Astrocyte (in vitro differentiated cells and primary cell): ENCODE measurements around the gene FAM110D. TPM values are rescaled to one million over a fixed set of nuclear protein-coding genes. Genes with fewer than 3 reads are reported as not detected.
A peak's percentile ranks its signal among the peaks of the same experiment; 100 is the strongest.

Source experiments
- DNase-seq: peaks from one replicate; pipeline ENCODE4 v3.0.0-alpha.2; 2010; ENCODE audit warnings: low read depth
- FAIRE-seq: peaks from 2 replicates; lab custom pipeline; 2011; peaks lifted over from hg19 to GRCh38; lab: Jason Lieb, UNC
- H2AFZ ChIP-seq: 2 replicates; pipeline ENCODE4 v1.6.0; 2012; ENCODE audit warnings: low read depth, low read length, inconsistent platforms
- H3K27ac ChIP-seq: 2 replicates; pipeline ENCODE4 v1.5.1; 2011; ENCODE audit warnings: low read depth, low read length, inconsistent platforms
- H3K27me3 ChIP-seq: 2 replicates; pipeline ENCODE4 v1.6.0; 2011; ENCODE audit warnings: low read length, inconsistent platforms; ENCODE audit not compliant: insufficient read depth
- H3K36me3 ChIP-seq: 2 replicates; pipeline ENCODE4 v1.5.1; 2011; ENCODE audit warnings: low read length, inconsistent platforms; ENCODE audit not compliant: insufficient read depth
- H3K4me1 ChIP-seq: 2 replicates; pipeline ENCODE4 v1.5.1; 2011; ENCODE audit warnings: low read length, inconsistent platforms; ENCODE audit not compliant: insufficient read depth
- H3K4me2 ChIP-seq: 2 replicates; pipeline ENCODE4 v1.6.0; 2012; ENCODE audit warnings: low read length, inconsistent platforms
- H3K4me3 ChIP-seq: 2 replicates; pipeline ENCODE4 v1.5.1; 2011; ENCODE audit warnings: low read depth, mild to moderate bottlenecking, low read length, inconsistent platforms; ENCODE audit not compliant: insufficient read depth
- H3K79me2 ChIP-seq: 2 replicates; pipeline ENCODE4 v1.6.0; 2012; ENCODE audit warnings: mild to moderate bottlenecking, low read length, inconsistent platforms; ENCODE audit not compliant: insufficient read depth
- H3K9ac ChIP-seq: 2 replicates; pipeline ENCODE4 v1.6.0; 2012; ENCODE audit warnings: mild to moderate bottlenecking, low read length, inconsistent platforms
- H3K9me3 ChIP-seq: 2 replicates; pipeline ENCODE4 v1.5.1; 2012; ENCODE audit warnings: low read depth, mild to moderate bottlenecking, low read length, inconsistent platforms; ENCODE audit not compliant: insufficient read depth
- H4K20me1 ChIP-seq: 2 replicates; pipeline ENCODE4 v1.6.0; 2012; ENCODE audit warnings: low read length, inconsistent platforms; ENCODE audit not compliant: insufficient read depth
- H3K27ac Mint-ChIP-seq: one replicate; pipeline ENCODE4 v1.8.0; 2021; ENCODE audit warnings: mild to moderate bottlenecking, mixed read lengths; ENCODE audit not compliant: unreplicated experiment
- H3K27me3 Mint-ChIP-seq: one replicate; pipeline ENCODE4 v1.8.0; 2021; ENCODE audit warnings: low read depth, mixed read lengths; ENCODE audit not compliant: unreplicated experiment
- H3K36me3 Mint-ChIP-seq: one replicate; pipeline ENCODE4 v1.8.0; 2021; ENCODE audit warnings: low read depth, mixed read lengths; ENCODE audit not compliant: unreplicated experiment
- H3K4me1 Mint-ChIP-seq: one replicate; pipeline ENCODE4 v1.8.0; 2021; ENCODE audit warnings: low read depth, mixed read lengths; ENCODE audit not compliant: unreplicated experiment
- H3K4me3 Mint-ChIP-seq: one replicate; pipeline ENCODE4 v1.8.0; 2021; ENCODE audit warnings: mild to moderate bottlenecking, moderate library complexity, mixed read lengths; ENCODE audit not compliant: unreplicated experiment
- H3K9me3 Mint-ChIP-seq: one replicate; pipeline ENCODE4 v1.8.0; 2021; ENCODE audit warnings: mild to moderate bottlenecking, mixed read lengths; ENCODE audit not compliant: unreplicated experiment
- CTCF ChIP-seq: IDR thresholded peaks from 2 replicates; pipeline ENCODE4 v1.5.1; 2011; ENCODE audit warnings: low read depth, mild to moderate bottlenecking, inconsistent platforms, low read length, moderate library complexity; ENCODE audit not compliant: insufficient read depth
- EZH2 ChIP-seq: IDR thresholded peaks from 2 replicates; pipeline ENCODE4 v1.6.1; 2012; ENCODE audit warnings: mild to moderate bottlenecking, low read length, inconsistent platforms; ENCODE audit not compliant: insufficient read depth
- total RNA-seq: library from RNA; stranded (reverse); gene quantifications from 2 replicates; pipeline ENCODE4 v1.2.1, GENCODE V29; 2021

The FAM110D gene
- total RNA-seq, 1 donor from 2014 or later: 0.70 TPM

DNA sequence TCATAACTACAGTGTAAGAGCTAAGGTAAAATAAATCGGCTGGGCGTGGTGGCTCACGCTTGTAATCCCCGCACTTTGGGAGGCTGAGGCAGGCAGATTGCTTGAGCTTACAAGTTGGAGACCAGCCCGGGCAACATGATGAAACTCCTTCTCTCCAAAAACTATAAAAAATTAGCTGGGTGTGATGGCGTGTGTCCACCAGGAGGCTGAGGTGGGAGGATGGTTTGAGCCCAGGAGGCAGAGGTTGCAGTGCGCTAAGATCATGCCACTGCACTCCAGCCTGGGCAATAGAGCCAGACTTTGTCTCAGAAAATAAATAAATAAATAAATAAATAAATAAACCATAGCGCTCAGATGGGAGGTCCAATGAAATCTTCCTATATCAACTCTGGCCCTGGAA is 16.7 kb upstream of the FAM110D start:
- Histone ChIP-seq H4K20me1 (no peaks in the 10 kb centered on the region), H3K4me1 (no peaks in the 10 kb centered on the region), H3K36me3 (no peaks in the 10 kb centered on the region), H3K9me3 (no peaks in the 10 kb centered on the region), H3K4me2 (no peak overlapping the region), H2AFZ (no peak overlapping the region), H3K9ac (no peak overlapping the region), H3K4me3 (no peak overlapping the region), H3K27ac (no peak overlapping the region), H3K27me3 (peaks cover 2% of the 10 kb centered on the region), H3K79me2 (no peaks in the 10 kb centered on the region)
- TF ChIP-seq CTCF (no peak), EZH2 (no peak)
- Mint-ChIP-seq H3K27ac (no peak overlapping the region), H3K36me3 (no peaks in the 10 kb centered on the region), H3K4me1 (no peaks in the 10 kb centered on the region), H3K4me3 (no peak overlapping the region), H3K27me3 (peaks cover 29% of the 10 kb centered on the region), H3K9me3 (no peaks in the 10 kb centered on the region)
- DNase-seq (no peak), FAIRE-seq (no peak)

GRCh38 chr1:26145041-26145959 is 13.6 kb upstream of the FAM110D start:
- Histone ChIP-seq H3K36me3 (no peaks in the 10 kb centered on the region), H3K27me3 (peaks cover 5% of the 10 kb centered on the region), H3K79me2 (no peaks in the 10 kb centered on the region), H3K4me2 (no peak overlapping the region), H4K20me1 (no peaks in the 10 kb centered on the region), H3K9ac (no peak overlapping the region), H2AFZ (peak overlapping the region; percentile 29), H3K4me1 (no peaks in the 10 kb centered on the region), H3K9me3 (no peaks in the 10 kb centered on the region), H3K4me3 (no peak overlapping the region), H3K27ac (no peak overlapping the region)
- FAIRE-seq (peak; percentile 87), DNase-seq (peak; percentile 53)
- Mint-ChIP-seq H3K27me3 (peaks cover 59% of the 10 kb centered on the region), H3K4me3 (no peak overlapping the region), H3K27ac (no peak overlapping the region), H3K36me3 (no peaks in the 10 kb centered on the region), H3K4me1 (no peaks in the 10 kb centered on the region), H3K9me3 (peaks cover 5% of the 10 kb centered on the region)
- TF ChIP-seq EZH2 (no peak), CTCF (peak; percentile 71)

DNA sequence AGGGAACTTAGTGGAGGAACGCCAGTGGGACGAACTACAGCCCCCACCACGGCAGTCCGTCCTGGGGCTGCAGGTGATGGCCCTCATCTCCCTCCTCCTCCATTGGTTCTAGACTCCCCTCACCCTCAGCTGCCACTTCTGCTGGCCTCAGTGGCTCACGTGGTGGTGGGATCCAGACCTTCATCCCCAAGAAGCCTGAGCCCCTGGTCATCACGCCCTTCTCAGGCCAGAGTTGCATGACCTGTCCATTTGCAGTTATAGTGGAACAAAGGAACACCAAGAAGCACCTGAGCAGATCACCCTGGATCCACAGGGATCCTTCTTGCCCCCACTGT is 13.0 kb upstream of the FAM110D start:
- Histone ChIP-seq H2AFZ (no peak overlapping the region), H3K4me3 (no peak overlapping the region), H4K20me1 (no peaks in the 10 kb centered on the region), H3K9ac (no peak overlapping the region), H3K36me3 (no peaks in the 10 kb centered on the region), H3K4me1 (no peaks in the 10 kb centered on the region), H3K27ac (no peak overlapping the region), H3K4me2 (no peak overlapping the region), H3K9me3 (no peaks in the 10 kb centered on the region), H3K79me2 (no peaks in the 10 kb centered on the region), H3K27me3 (peaks cover 10% of the 10 kb centered on the region)
- FAIRE-seq: no peak
- no peaks in the 10 kb centered on the region for H3K4me1 Mint-ChIP-seq
- no peak for DNase-seq
- peaks cover 59% of the 10 kb centered on the region for H3K27me3 Mint-ChIP-seq
- peaks cover 5% of the 10 kb centered on the region for H3K9me3 Mint-ChIP-seq
- no peak overlapping the region for H3K27ac Mint-ChIP-seq
- H3K4me3 Mint-ChIP-seq: no peak overlapping the region
- no peak for TF ChIP-seq CTCF
- TF ChIP-seq EZH2: no peak
- H3K36me3 Mint-ChIP-seq: no peaks in the 10 kb centered on the region
